Measurements from ENCODE around the gene GALNT14.

The GALNT14 gene

GRCh38 chr2:31016648-31017047, 121.6 kb downstream of the GALNT14 start:
- no peak for ATAC-seq (ENCODE audit: insufficient read depth, low read depth)
- Histone ChIP-seq H3K79me2 (ENCODE audit: insufficient read depth, low read length) (no peaks in the 10 kb centered on the region), H4K20me1 (ENCODE audit: insufficient read depth, low read length) (no peaks in the 10 kb centered on the region), H3K4me1 (ENCODE audit: insufficient read depth, low read length) (no peaks in the 10 kb centered on the region), H3K9me3 (ENCODE audit: insufficient read depth, low read length, severe bottlenecking) (no peaks in the 10 kb centered on the region), H3K36me3 (ENCODE audit: insufficient read depth, low read length) (no peaks in the 10 kb centered on the region), H2AFZ (ENCODE audit: low read depth, low read length) (no peak overlapping the region), H3K4me2 (ENCODE audit: insufficient read depth, low read length) (no peak overlapping the region), H3K27ac (ENCODE audit: low read length) (no peak overlapping the region), H3K4me3 (ENCODE audit: low read depth in 1 of 2, low read length in 2 of 2) (no peak overlapping the region), H3K27me3 (ENCODE audit: insufficient read depth, low read length, poor library complexity) (peaks cover under 1% of the 10 kb centered on the region), H3K9ac (ENCODE audit: low read depth, low read length) (no peak overlapping the region)
- no peak for TF ChIP-seq CTCF (IDR thresholded peaks at IDR 0.05; ENCODE audit: borderline replicate concordance, extremely low read depth, low read length, poor library complexity, severe bottlenecking)
- no peak for TF ChIP-seq EZH2 (IDR thresholded peaks at IDR 0.05; ENCODE audit: borderline replicate concordance, low read depth, low read length, severe bottlenecking)
- DNase-seq = no peak

- Histone ChIP-seq H3K9ac (ENCODE audit: low read depth, low read length) (no peak overlapping the region), H3K27ac (ENCODE audit: low read length) (no peak overlapping the region), H3K36me3 (ENCODE audit: insufficient read depth, low read length) (no peaks in the 10 kb centered on the region), H3K79me2 (ENCODE audit: insufficient read depth, low read length) (no peaks in the 10 kb centered on the region), H2AFZ (ENCODE audit: low read depth, low read length) (no peak overlapping the region), H3K9me3 (ENCODE audit: insufficient read depth, low read length, severe bottlenecking) (no peaks in the 10 kb centered on the region), H3K4me2 (ENCODE audit: insufficient read depth, low read length) (no peak overlapping the region), H3K4me3 (ENCODE audit: low read depth in 1 of 2, low read length in 2 of 2) (no peak overlapping the region), H4K20me1 (ENCODE audit: insufficient read depth, low read length) (no peaks in the 10 kb centered on the region), H3K27me3 (ENCODE audit: insufficient read depth, low read length, poor library complexity) (peaks cover 3% of the 10 kb centered on the region), H3K4me1 (ENCODE audit: insufficient read depth, low read length) (no peaks in the 10 kb centered on the region)
- DNase-seq (no peak), ATAC-seq (ENCODE audit: insufficient read depth, low read depth) (no peak)
- TF ChIP-seq EZH2 (IDR thresholded peaks at IDR 0.05; ENCODE audit: borderline replicate concordance, low read depth, low read length, severe bottlenecking) (no peak), CTCF (IDR thresholded peaks at IDR 0.05; ENCODE audit: borderline replicate concordance, extremely low read depth, low read length, poor library complexity, severe bottlenecking) (no peak)
Measured at GRCh38 chr2:31014516-31014915, 123.7 kb downstream of the GALNT14 start.

- Histone ChIP-seq H3K36me3 (ENCODE audit: insufficient read depth, low read length) (no peaks in the 10 kb centered on the region), H3K27ac (ENCODE audit: low read length) (no peak overlapping the region), H3K9me3 (ENCODE audit: insufficient read depth, low read length, severe bottlenecking) (no peaks in the 10 kb centered on the region), H3K4me2 (ENCODE audit: insufficient read depth, low read length) (no peak overlapping the region), H2AFZ (ENCODE audit: low read depth, low read length) (no peak overlapping the region), H3K27me3 (ENCODE audit: insufficient read depth, low read length, poor library complexity) (peaks cover 3% of the 10 kb centered on the region), H3K79me2 (ENCODE audit: insufficient read depth, low read length) (no peaks in the 10 kb centered on the region), H3K9ac (ENCODE audit: low read depth, low read length) (no peak overlapping the region), H3K4me3 (ENCODE audit: low read depth in 1 of 2, low read length in 2 of 2) (no peak overlapping the region), H3K4me1 (ENCODE audit: insufficient read depth, low read length) (no peaks in the 10 kb centered on the region), H4K20me1 (ENCODE audit: insufficient read depth, low read length) (no peaks in the 10 kb centered on the region)
- ATAC-seq (ENCODE audit: insufficient read depth, low read depth) (no peak), DNase-seq (no peak)
- no peak for TF ChIP-seq CTCF (IDR thresholded peaks at IDR 0.05; ENCODE audit: borderline replicate concordance, extremely low read depth, low read length, poor library complexity, severe bottlenecking)
- TF ChIP-seq EZH2 (IDR thresholded peaks at IDR 0.05; ENCODE audit: borderline replicate concordance, low read depth, low read length, severe bottlenecking) = no peak
Measured at GRCh38 chr2:31013301-31013700, 124.9 kb downstream of the GALNT14 start.

- no peak for ATAC-seq (ENCODE audit: insufficient read depth, low read depth)
- Histone ChIP-seq H3K79me2 (ENCODE audit: insufficient read depth, low read length) (no peaks in the 10 kb centered on the region), H3K27ac (ENCODE audit: low read length) (no peak overlapping the region), H3K9ac (ENCODE audit: low read depth, low read length) (no peak overlapping the region), H3K27me3 (ENCODE audit: insufficient read depth, low read length, poor library complexity) (peaks cover 3% of the 10 kb centered on the region), H2AFZ (ENCODE audit: low read depth, low read length) (no peak overlapping the region), H3K36me3 (ENCODE audit: insufficient read depth, low read length) (no peaks in the 10 kb centered on the region), H3K4me2 (ENCODE audit: insufficient read depth, low read length) (no peak overlapping the region), H3K4me3 (ENCODE audit: low read depth in 1 of 2, low read length in 2 of 2) (no peak overlapping the region), H3K4me1 (ENCODE audit: insufficient read depth, low read length) (no peaks in the 10 kb centered on the region), H4K20me1 (ENCODE audit: insufficient read depth, low read length) (no peaks in the 10 kb centered on the region), H3K9me3 (ENCODE audit: insufficient read depth, low read length, severe bottlenecking) (no peaks in the 10 kb centered on the region)
- DNase-seq = no peak
- TF ChIP-seq CTCF (IDR thresholded peaks at IDR 0.05; ENCODE audit: borderline replicate concordance, extremely low read depth, low read length, poor library complexity, severe bottlenecking) (no peak), EZH2 (IDR thresholded peaks at IDR 0.05; ENCODE audit: borderline replicate concordance, low read depth, low read length, severe bottlenecking) (no peak)
Measured at GRCh38 chr2:31012406-31012805, 125.8 kb downstream of the GALNT14 start.
